CD4-positive, alpha-beta T cell treated with Interleukin-6 at 100 ng/mL for 8 hours (primary cell): Measurements from ENCODE around the gene PDE3A.

ENCODE experiments used
- DNase-seq: peaks from one replicate; pipeline ENCODE4 v3.0.0-alpha.2; 2020; ENCODE audit warnings: mixed read lengths, low spot score

The PDE3A gene

GRCh38 chr12:20458011-20458410 lies 89.7 kb downstream of the PDE3A start:
- no peak for DNase-seq

- no peak for DNase-seq
Observed at GRCh38 chr12:20459920-20460319, 91.6 kb downstream of the PDE3A start.

DNA sequence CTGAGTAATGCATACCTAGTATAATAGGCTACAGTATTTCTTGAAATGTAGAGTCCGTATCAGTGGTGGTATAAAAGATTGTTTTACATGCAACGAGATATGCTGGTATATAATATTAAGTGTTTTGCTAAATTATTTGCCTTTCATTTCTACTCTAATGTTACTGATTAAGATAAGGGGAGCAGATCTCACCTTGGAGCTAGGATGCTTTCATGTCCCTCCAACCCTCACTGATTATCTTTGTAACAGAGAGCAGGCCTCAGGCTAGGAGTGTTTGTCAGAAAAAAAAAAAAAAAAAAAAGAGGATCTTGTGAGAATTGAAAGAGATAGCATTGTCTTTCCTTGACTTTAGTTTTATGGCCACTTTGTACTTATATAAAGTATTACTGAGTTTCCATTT lies 92.6 kb downstream of the PDE3A start:
- DNase-seq: no peak

GRCh38 chr12:20463913-20464524 lies 95.7 kb downstream of the PDE3A start:
- DNase-seq: no peak

DNA sequence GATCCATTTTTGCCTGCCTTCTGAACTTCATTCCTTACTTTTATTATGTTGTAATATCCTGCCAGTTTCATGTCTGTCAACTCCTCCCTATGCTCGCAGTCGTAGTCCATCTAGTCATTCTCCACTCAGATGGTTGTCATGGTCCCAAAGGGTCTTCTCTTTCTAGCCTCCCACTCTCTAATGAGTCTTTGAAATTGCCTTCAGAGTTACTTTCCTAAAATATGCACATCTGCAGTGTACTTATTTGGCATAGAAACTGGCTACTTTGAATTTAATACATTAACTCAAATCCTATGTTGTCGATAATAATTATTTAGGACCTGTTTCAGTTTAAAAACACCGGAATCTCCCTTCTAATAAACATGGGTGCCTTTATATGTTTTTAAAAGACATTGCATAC lies 101.0 kb downstream of the PDE3A start:
- no peak for DNase-seq

- no peak for DNase-seq
Observed at GRCh38 chr12:20469756-20470155, 101.4 kb downstream of the PDE3A start.

DNA sequence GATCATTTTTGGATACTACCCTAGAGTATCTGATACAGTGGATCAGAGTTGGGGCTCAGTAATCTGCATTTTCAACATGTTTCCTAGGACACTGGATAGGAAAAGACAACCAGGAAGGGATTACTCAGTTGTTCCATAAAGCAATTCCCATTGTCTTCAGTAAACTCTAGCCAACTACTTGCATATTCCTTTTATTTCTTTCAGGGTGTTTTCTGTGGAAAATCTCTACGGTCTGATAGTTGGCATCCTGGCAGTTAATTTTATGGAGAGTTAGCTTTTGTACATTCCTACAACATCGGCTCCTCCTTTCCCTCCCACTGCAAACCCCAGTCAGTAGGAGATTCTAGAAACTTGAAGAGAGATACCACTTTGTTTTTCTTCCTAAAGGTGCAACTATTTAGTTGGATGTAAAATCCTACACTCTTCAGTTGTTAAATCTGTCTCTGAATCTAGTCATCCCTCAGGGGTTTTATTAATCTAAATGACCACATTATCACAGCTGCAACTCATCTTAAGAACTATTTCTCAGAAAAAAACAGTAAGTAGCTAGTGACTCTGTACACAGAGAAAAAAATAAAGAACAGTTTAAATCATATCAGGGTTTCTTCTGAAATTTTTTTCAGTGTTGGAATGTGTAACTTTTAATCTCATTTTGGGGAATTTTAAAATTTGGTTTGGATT lies 103.9 kb downstream of the PDE3A start:
- no peak for DNase-seq

- no peak for DNase-seq
Observed at GRCh38 chr12:20473133-20473532, 104.8 kb downstream of the PDE3A start.

DNA sequence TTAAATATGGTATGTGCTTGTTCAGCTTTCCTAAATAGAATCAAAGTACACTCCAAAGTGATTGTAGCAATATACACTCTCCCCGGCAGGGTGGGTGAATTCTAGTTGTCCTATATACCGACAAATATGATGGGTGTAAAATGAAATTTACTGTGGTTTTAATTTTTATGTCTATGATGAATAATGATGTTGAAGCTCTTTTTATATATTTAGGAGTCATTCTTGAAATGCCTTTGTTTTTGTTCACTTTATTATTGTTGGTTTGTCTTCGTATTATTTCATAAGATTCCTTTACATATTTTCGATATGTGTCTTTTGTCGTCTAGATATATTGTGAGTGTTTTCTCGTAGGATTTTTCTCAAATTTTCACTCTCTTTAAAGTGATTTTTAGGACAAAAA lies 105.7 kb downstream of the PDE3A start:
- DNase-seq: no peak

DNA sequence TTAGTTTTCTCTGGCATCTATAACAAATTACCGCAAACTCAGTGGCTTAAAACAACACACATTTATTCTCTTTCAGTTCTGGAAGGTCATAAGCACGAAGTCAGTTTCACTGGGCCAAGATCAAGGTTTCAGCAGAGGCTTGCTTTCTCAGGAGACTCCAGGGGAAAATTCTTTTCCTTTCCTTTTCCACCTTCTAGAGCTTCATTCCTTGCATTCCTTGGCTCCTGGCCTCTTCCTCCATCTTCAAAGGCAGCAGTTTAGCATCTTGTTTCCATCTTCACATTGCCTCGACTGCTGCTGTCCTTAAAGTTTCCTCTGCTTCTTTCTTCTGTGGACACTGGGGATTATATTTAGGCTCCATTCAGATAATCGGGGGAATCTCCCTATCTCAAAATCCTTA lies 106.1 kb downstream of the PDE3A start:
- no peak for DNase-seq

DNA sequence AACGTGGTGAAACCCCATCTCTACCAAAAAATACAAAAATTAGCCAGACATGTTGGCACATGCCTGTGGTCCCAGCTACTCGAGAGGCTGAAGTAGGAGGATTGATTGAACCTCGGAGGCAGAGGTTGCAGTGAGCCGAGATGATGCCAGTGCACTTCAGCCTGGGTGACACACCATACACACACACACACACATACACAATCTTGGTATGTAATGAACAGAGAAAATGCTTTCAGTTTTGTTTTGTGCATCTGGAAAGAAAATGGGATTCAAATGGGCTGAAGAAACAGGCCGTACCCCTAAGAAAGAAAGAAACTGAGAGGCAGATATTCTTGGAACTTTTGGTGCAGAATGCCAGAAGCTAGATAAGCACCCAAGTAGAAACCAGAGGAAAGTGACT lies 107.2 kb downstream of the PDE3A start:
- no peak for DNase-seq

GRCh38 chr12:20476551-20476950 lies 108.2 kb downstream of the PDE3A start:
- DNase-seq: no peak

GRCh38 chr12:20477255-20477654 lies 108.9 kb downstream of the PDE3A start:
- no peak for DNase-seq

- DNase-seq: no peak
Observed at GRCh38 chr12:20477672-20478071, 109.3 kb downstream of the PDE3A start.

- DNase-seq: no peak
Observed at GRCh38 chr12:20482491-20483054, 114.2 kb downstream of the PDE3A start.

DNA sequence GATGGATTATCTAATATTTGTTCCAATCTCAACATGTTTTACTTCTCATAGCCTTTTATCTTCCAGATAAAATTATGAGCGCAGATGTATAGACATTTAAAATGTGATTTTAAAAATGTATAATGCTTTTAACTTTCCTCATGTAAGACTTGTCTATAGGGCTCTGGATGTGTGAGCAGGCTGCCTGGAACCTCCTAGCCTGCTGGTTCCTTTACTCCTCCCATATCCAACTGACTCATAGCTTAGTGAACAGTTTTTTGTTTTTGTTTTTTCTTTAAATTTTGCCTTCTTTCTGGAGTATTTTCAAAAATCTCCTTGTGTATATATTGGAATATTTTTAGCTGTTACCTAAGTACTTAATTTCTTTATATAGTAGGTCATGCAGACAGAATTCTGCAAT lies 115.4 kb downstream of the PDE3A start:
- DNase-seq: no peak

- DNase-seq: no peak
Observed at GRCh38 chr12:20486233-20486632, 117.9 kb downstream of the PDE3A start.

GRCh38 chr12:20487519-20487918 lies 119.2 kb downstream of the PDE3A start:
- no peak for DNase-seq

GRCh38 chr12:20489645-20490044 lies 121.3 kb downstream of the PDE3A start:
- DNase-seq: no peak

DNA sequence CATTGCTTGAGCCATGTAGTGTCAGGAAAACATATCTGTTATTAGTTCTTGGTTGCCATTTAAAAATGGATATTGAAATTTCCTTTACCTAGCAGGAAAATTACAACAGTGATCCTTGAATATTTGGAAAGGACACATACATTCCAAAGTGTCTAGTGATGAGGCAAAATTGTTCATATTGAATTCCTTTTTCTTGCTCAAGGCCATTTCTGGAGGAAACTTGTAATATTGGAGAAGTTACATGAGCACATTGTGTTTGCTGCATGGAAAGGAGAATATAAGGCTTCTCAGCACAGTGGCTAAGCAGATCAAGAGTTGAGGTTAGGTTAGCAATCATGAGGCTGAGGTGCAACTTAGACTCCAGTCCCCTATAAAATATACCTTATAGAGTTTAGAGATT lies 121.9 kb downstream of the PDE3A start:
- no peak for DNase-seq

DNA sequence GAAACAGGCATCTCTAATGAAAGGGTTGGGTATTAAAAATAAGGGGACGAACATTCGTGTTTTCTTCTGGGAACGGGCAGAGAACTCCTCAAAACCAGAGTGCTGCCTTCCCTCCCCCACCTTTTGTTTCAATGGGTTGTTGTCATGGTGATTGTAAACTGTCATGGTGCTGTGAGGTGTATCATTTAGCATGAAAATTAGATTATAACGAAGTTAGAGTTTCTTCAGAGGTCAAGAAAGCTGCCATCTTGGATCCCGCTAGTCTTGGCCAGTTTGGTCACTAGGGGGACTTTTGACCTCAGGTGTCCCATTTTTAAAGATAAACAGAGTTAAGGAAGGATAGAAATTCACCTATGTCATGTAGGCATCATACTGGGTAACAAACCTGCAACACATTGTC lies 123.0 kb downstream of the PDE3A start:
- no peak for DNase-seq

GRCh38 chr12:20492251-20492760 lies 124.0 kb downstream of the PDE3A start:
- no peak for DNase-seq

DNA sequence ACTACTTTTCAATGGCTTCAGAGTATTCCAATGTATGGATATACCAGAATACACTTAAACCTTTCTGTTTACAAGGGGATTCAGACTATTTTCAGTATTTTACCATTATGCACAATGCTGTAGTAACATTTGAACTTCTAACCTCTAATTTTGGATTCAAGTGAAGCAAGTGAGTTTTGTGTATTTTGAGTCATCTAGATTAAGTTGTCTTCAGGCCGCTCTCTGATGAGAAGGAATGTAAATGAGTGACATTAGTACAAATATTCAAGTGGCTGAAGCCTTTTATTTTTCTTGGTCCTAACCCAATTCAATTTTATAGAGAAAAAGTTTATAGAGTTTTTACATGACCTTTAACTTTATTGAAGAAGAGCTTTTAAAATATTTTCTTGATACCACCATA lies 125.6 kb downstream of the PDE3A start:
- no peak for DNase-seq

- DNase-seq: no peak
Observed at GRCh38 chr12:20494851-20495250, 126.5 kb downstream of the PDE3A start.
